HFFc6 (cell line): Measurements from ENCODE around the gene HMX1. TPM values are rescaled to one million over a fixed set of nuclear protein-coding genes. Genes with fewer than 3 reads are reported as not detected.

Experiments used
- DNase-seq: peaks from one replicate; pipeline ENCODE4 v3.0.0-alpha.2; 2018
- H3K27ac Mint-ChIP-seq: 2 replicates; pipeline ENCODE4 v1.8.0; 2020; ENCODE audit warnings: mild to moderate bottlenecking, mixed read lengths
- H3K27me3 Mint-ChIP-seq: 2 replicates; pipeline ENCODE4 v1.8.0; 2021; ENCODE audit warnings: mild to moderate bottlenecking, moderate library complexity, mixed read lengths; ENCODE audit not compliant: insufficient read depth
- H3K36me3 Mint-ChIP-seq: 2 replicates; pipeline ENCODE4 v1.8.0; 2021; ENCODE audit warnings: low read depth, mixed read lengths
- H3K4me1 Mint-ChIP-seq: 2 replicates; pipeline ENCODE4 v1.8.0; 2020; ENCODE audit warnings: low read depth, mixed read lengths
- H3K4me3 Mint-ChIP-seq: 2 replicates; pipeline ENCODE4 v1.8.0; 2020; ENCODE audit warnings: mild to moderate bottlenecking, moderate library complexity, mixed read lengths
- H3K9me3 Mint-ChIP-seq: 2 replicates; pipeline ENCODE4 v1.8.0; 2020; ENCODE audit warnings: mild to moderate bottlenecking, mixed read lengths
- CTCF ChIP-seq: fragments of 200-600 bp; sonication (generic); IDR thresholded peaks from 2 replicates; pipeline ENCODE4 v1.5.0; 2021; ENCODE audit warnings: antibody characterized with exemption, mild to moderate bottlenecking
- total RNA-seq, 6 experiments: library from RNA; stranded (reverse); fragmentation: NEBNext Ultra II Directional; extraction: Animal tissue kit (Norgen Biotek cat#: 25700); gene quantifications; 2 replicates in 1 of 6; 3 replicates in 5 of 6; pipeline ENCODE4 v1.2.3, GENCODE V29; 2021

HMX1 gene
- total RNA-seq, 6 experiments from 2014 or later: not detected

GRCh38 chr4:8897251-8898167 is 25.9 kb upstream of the HMX1 start:
- no peak for DNase-seq
- no peak overlapping the region for H3K27ac Mint-ChIP-seq

GRCh38 chr4:8896506-8896905 is 24.9 kb upstream of the HMX1 start:
- Mint-ChIP-seq H3K4me3 (no peak overlapping the region), H3K9me3 (peaks cover 14% of the 10 kb centered on the region), H3K4me1 (no peaks in the 10 kb centered on the region), H3K36me3 (peaks cover 2% of the 10 kb centered on the region; the same call in 1 of the 2 replicates), H3K27me3 (peaks cover 33% of the 10 kb centered on the region), H3K27ac (no peak overlapping the region)
- no peak for TF ChIP-seq CTCF
- DNase-seq: no peak

More at GRCh38 chr4:8897251-8898167, 25.9 kb upstream of the HMX1 start:
- H3K27me3 Mint-ChIP-seq: peaks cover 28% of the 10 kb centered on the region
- peaks cover 23% of the 10 kb centered on the region for H3K9me3 Mint-ChIP-seq
- TF ChIP-seq CTCF: no peak
- H3K36me3 Mint-ChIP-seq: peaks cover 6% of the 10 kb centered on the region; the same call in 1 of the 2 replicates
- no peak overlapping the region for H3K4me3 Mint-ChIP-seq
- H3K4me1 Mint-ChIP-seq: no peaks in the 10 kb centered on the region

- Mint-ChIP-seq H3K4me1 (no peaks in the 10 kb centered on the region), H3K27ac (no peak overlapping the region), H3K4me3 (no peak overlapping the region), H3K9me3 (peaks cover 9% of the 10 kb centered on the region; the same call in 1 of the 2 replicates), H3K36me3 (no peaks in the 10 kb centered on the region; the same call in 1 of the 2 replicates), H3K27me3 (peaks cover 36% of the 10 kb centered on the region)
- no peak for TF ChIP-seq CTCF
- no peak for DNase-seq
Measured at GRCh38 chr4:8896071-8896470, 24.4 kb upstream of the HMX1 start.

GRCh38 chr4:8895295-8895694 is 23.7 kb upstream of the HMX1 start:
- Mint-ChIP-seq H3K4me3 (no peak overlapping the region), H3K36me3 (no peaks in the 10 kb centered on the region; the same call in 1 of the 2 replicates), H3K4me1 (no peaks in the 10 kb centered on the region), H3K27me3 (peaks cover 40% of the 10 kb centered on the region), H3K9me3 (peaks cover 4% of the 10 kb centered on the region; the same call in 1 of the 2 replicates), H3K27ac (no peak overlapping the region)
- no peak for DNase-seq
- TF ChIP-seq CTCF: no peak

GRCh38 chr4:8894424-8894816 is 22.8 kb upstream of the HMX1 start:
- Mint-ChIP-seq H3K4me1 (no peaks in the 10 kb centered on the region), H3K4me3 (no peak overlapping the region), H3K9me3 (no peaks in the 10 kb centered on the region; the same call in 1 of the 2 replicates), H3K36me3 (no peaks in the 10 kb centered on the region), H3K27me3 (peaks cover 43% of the 10 kb centered on the region), H3K27ac (no peak overlapping the region)
- TF ChIP-seq CTCF: no peak
- no peak for DNase-seq
